ENCODE data around the gene MGRN1.

MGRN1 gene

GRCh38 chr16:4660454-4661007 lies 35.9 kb downstream of the MGRN1 start (continued):
- TF ChIP-seq, protein P1, sequence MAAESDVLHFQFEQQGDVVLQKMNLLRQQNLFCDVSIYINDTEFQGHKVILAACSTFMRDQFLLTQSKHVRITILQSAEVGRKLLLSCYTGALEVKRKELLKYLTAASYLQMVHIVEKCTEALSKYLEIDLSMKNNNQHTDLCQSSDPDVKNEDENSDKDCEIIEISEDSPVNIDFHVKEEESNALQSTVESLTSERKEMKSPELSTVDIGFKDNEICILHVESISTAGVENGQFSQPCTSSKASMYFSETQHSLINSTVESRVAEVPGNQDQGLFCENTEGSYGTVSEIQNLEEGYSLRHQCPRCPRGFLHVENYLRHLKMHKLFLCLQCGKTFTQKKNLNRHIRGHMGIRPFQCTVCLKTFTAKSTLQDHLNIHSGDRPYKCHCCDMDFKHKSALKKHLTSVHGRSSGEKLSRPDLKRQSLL (tag by site-specific recombination; IDR thresholded peaks at IDR 0.05): peak; percentile 81; the same call in 1 of the 2 replicates
- TF ChIP-seq ZNF121 (tag by site-specific recombination; IDR thresholded peaks at IDR 0.05) (no peak), GLIS2 (tag by site-specific recombination; IDR thresholded peaks at IDR 0.05) (peak; percentile 29; the same call in 1 of the 2 replicates), ZNF600 (tag by site-specific recombination; IDR thresholded peaks at IDR 0.05) (peak; percentile 87), SCRT2 (tag by site-specific recombination; IDR thresholded peaks at IDR 0.05) (no peak), ZSCAN18 (tag by site-specific recombination; IDR thresholded peaks at IDR 0.05) (no peak), ZNF514 (tag by site-specific recombination; IDR thresholded peaks at IDR 0.05) (no peak)
- TF ChIP-seq, protein P2, sequence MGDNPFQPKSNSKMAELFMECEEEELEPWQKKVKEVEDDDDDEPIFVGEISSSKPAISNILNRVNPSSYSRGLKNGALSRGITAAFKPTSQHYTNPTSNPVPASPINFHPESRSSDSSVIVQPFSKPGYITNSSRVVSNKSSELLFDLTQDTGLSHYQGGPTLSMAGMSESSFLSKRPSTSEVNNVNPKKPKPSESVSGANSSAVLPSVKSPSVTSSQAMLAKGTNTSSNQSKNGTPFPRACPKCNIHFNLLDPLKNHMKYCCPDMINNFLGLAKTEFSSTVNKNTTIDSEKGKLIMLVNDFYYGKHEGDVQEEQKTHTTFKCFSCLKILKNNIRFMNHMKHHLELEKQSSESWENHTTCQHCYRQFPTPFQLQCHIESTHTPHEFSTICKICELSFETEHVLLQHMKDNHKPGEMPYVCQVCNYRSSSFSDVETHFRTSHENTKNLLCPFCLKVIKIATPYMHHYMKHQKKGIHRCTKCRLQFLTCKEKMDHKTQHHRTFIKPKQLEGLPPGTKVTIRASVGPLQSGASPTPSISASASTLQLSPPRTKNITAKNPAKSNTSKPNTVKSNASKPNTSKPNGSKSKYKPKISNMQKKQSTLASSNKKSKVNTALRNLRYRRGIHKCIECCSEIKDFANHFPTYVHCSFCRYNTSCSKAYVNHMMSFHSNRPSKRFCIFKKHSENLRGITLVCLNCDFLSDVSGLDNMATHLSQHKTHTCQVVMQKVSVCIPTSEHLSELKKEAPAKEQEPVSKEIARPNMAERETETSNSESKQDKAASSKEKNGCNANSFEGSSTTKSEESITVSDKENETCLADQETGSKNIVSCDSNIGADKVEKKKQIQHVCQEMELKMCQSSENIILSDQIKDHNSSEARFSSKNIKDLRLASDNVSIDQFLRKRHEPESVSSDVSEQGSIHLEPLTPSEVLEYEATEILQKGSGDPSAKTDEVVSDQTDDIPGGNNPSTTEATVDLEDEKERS (tag by site-specific recombination; IDR thresholded peaks at IDR 0.05): no peak

DNA sequence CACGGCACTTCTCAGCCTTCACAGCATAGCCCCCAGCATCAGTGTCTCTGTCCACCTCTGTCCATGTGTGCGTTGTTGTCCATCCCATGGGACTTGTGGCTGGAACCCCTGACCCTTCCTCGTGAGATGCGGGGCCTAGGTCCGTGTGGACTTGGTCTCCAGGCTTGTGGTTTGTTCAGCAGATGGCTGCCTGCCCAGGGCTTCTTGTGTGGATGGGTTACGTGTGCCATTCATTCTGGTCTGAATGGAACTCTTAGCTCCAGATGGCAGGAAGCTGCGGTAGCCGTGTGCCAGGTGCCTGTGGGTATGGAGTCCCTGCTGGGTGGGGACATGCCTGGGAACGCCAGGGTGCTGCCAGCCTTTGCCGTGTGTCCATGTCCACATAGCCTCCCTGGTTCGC lies 37.0 kb downstream of the MGRN1 start:
- H3K4me1 ChIP-seq (ENCODE audit: control insufficient read depth, insufficient read depth, low read length): no peaks in the 10 kb centered on the region

GRCh38 chr16:4663465-4663776 lies 38.8 kb downstream of the MGRN1 start:
- POLR2A ChIA-PET: no interaction called here
- H3K4me1 ChIP-seq (ENCODE audit: control insufficient read depth, insufficient read depth, low read length): no peaks in the 10 kb centered on the region
- no peak overlapping the region for H3K27ac ChIP-seq (ENCODE audit: extremely low read depth, low read depth, low read length)
- peaks cover 13 to 77% of the 10 kb centered on the region in 2 experiments; a peak in 2 of 3 replicates for H3K36me3 ChIP-seq (ENCODE audit: control insufficient read depth in 2 of 2, insufficient read depth in 1 of 2, low read length in 2 of 2)
- no peaks in the 10 kb centered on the region for H3K9me3 ChIP-seq (ENCODE audit: control insufficient read depth, insufficient read depth, low read depth, low read length)
- CTCF ChIA-PET: interaction anchor here (0.6 kb wide), 1 partner anchor 40 kb away, joined by 5 read pairs; no protein-coding TSS in a partner anchor
- no peak for TF ChIP-seq OVOL3 (tag by site-specific recombination; IDR thresholded peaks at IDR 0.05)
- no peak for TF ChIP-seq MYNN (tag by site-specific recombination; IDR thresholded peaks at IDR 0.05; ENCODE audit: borderline replicate concordance)
- TF ChIP-seq, protein P3, sequence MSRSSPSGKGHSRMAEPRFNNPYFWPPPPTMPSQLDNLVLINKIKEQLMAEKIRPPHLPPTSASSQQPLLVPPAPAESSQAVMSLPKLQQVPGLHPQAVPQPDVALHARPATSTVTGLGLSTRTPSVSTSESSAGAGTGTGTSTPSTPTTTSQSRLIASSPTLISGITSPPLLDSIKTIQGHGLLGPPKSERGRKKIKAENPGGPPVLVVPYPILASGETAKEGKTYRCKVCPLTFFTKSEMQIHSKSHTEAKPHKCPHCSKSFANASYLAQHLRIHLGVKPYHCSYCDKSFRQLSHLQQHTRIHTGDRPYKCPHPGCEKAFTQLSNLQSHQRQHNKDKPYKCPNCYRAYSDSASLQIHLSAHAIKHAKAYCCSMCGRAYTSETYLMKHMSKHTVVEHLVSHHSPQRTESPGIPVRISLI (tag by site-specific recombination; IDR thresholded peaks at IDR 0.05): peak; percentile 5; the same call in 1 of the 2 replicates
- no peak overlapping the region for H3K4me3 ChIP-seq (ENCODE audit: low read depth, low read length)

More for the DNA sequence above, 37.0 kb downstream of the MGRN1 start:
- Histone ChIP-seq H3K9me3 (ENCODE audit: control insufficient read depth, insufficient read depth, low read depth, low read length) (no peaks in the 10 kb centered on the region), H3K4me3 (ENCODE audit: low read depth, low read length) (no peak overlapping the region), H3K36me3 (ENCODE audit: control insufficient read depth in 2 of 2, insufficient read depth in 1 of 2, low read length in 2 of 2) (peaks cover 10 to 73% of the 10 kb centered on the region in 2 experiments; a peak in 2 of 3 replicates), H3K27ac (ENCODE audit: extremely low read depth, low read depth, low read length) (no peak overlapping the region)
- TF ChIP-seq, protein P4, sequence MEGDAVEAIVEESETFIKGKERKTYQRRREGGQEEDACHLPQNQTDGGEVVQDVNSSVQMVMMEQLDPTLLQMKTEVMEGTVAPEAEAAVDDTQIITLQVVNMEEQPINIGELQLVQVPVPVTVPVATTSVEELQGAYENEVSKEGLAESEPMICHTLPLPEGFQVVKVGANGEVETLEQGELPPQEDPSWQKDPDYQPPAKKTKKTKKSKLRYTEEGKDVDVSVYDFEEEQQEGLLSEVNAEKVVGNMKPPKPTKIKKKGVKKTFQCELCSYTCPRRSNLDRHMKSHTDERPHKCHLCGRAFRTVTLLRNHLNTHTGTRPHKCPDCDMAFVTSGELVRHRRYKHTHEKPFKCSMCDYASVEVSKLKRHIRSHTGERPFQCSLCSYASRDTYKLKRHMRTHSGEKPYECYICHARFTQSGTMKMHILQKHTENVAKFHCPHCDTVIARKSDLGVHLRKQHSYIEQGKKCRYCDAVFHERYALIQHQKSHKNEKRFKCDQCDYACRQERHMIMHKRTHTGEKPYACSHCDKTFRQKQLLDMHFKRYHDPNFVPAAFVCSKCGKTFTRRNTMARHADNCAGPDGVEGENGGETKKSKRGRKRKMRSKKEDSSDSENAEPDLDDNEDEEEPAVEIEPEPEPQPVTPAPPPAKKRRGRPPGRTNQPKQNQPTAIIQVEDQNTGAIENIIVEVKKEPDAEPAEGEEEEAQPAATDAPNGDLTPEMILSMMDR (tag by site-specific recombination; IDR thresholded peaks at IDR 0.05): no peak
- TF ChIP-seq ZNF664 (tag by site-specific recombination; IDR thresholded peaks at IDR 0.05): no peak
- TF ChIP-seq EGR2 (tag by site-specific recombination; IDR thresholded peaks at IDR 0.05; ENCODE audit: low read depth): no peak
- no peak for TF ChIP-seq ZNF341 (tag by site-specific recombination; IDR thresholded peaks at IDR 0.05; ENCODE audit: low read depth)
- TF ChIP-seq ZNF837 (tag by site-specific recombination; IDR thresholded peaks at IDR 0.05): no peak
- TF ChIP-seq YY1 (tag by site-specific recombination; IDR thresholded peaks at IDR 0.05): no peak
- no peak for TF ChIP-seq ZNF555 (tag by site-specific recombination; conservative IDR thresholded peaks at IDR 0.05)
- TF ChIP-seq ZNF423 (tag by site-specific recombination; IDR thresholded peaks at IDR 0.05): no peak
- no peak for TF ChIP-seq ZNF521 (tag by site-specific recombination; IDR thresholded peaks at IDR 0.05)
- no peak for TF ChIP-seq ZNF585B (tag by site-specific recombination; IDR thresholded peaks at IDR 0.05)
- TF ChIP-seq SALL2 (tag by site-specific recombination; IDR thresholded peaks at IDR 0.05; ENCODE audit: borderline replicate concordance): no peak
- no peak for TF ChIP-seq ZNF138 (tag by site-specific recombination; IDR thresholded peaks at IDR 0.05; ENCODE audit: borderline replicate concordance)
- no peak for TF ChIP-seq ZNF776 (tag by site-specific recombination; IDR thresholded peaks at IDR 0.05; ENCODE audit: borderline replicate concordance)
- no peak for TF ChIP-seq ZNF501 (tag by site-specific recombination; IDR thresholded peaks at IDR 0.05)
- POLR2A ChIA-PET: no interaction called here
- CTCF ChIA-PET: no interaction called here
